Activated T-cell treated with anti-CD3 and anti-CD28 coated beads, Interleukin-2, amount 50 U/mL, for 4 hours (primary cell): ENCODE results near the gene SLC35F5. TPM values are rescaled to one million over a fixed set of nuclear protein-coding genes. Genes with fewer than 3 reads are reported as not detected.
"Not testable (repeated sequence)": the region's sequence is repeated elsewhere in the genome, so short reads cannot be mapped to it uniquely, and the experiment has no call there.

ENCODE experiments used
- ATAC-seq, 2 donors: fragments of 200-7000 bp; cut with Tn5 transposase; one replicate each; pipeline ENCODE4 v1.10.0; 2021
- DNase-seq: peaks from one replicate; pipeline ENCODE4 v3.0.0-alpha.2; 2020
- H3K27me3 Mint-ChIP-seq: one replicate; pipeline ENCODE4 v1.8.0; 2021; ENCODE audit warnings: low read depth, mixed read lengths
- H3K36me3 Mint-ChIP-seq: one replicate; pipeline ENCODE4 v1.8.0; 2022; ENCODE audit warnings: mixed read lengths; ENCODE audit not compliant: insufficient read depth
- H3K4me1 Mint-ChIP-seq: one replicate; pipeline ENCODE4 v1.8.0; 2021; ENCODE audit warnings: low read depth, mixed read lengths
- H3K4me3 Mint-ChIP-seq: one replicate; pipeline ENCODE4 v1.8.0; 2021; ENCODE audit warnings: mild to moderate bottlenecking, moderate library complexity, mixed read lengths
- H3K9me3 Mint-ChIP-seq: one replicate; pipeline ENCODE4 v1.8.0; 2021; ENCODE audit warnings: mixed read lengths
- total RNA-seq, 3 donors: library from RNA; stranded (reverse); gene quantifications; one replicate each; pipeline ENCODE4 v1.2.1, GENCODE V29; 2021

Gene SLC35F5
- total RNA-seq, 3 donors from 2014 or later, result 14.4 to 18.6 (median 15.6) TPM

DNA sequence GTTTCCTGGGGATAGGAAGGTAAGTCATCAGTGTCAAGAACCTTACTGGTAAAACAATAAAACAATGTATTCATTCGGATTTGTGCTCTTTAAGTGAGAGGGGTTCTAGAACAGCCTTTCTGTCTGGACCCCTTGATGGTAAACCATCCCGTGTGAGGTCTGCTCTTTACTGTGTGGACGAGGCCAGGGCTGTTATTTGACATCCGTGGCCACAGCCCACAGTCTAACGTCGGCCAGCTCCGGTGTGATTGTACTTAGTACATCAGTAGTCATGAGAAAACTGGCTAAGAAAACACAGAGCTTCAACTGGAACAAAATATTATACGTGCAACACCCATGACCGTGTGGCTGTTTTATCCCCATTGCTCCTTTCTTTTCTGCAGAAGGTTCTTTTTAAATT, 62.0 kb downstream of the SLC35F5 start:
- H3K4me1 Mint-ChIP-seq, result peaks cover 41% of the 10 kb centered on the region

DNA sequence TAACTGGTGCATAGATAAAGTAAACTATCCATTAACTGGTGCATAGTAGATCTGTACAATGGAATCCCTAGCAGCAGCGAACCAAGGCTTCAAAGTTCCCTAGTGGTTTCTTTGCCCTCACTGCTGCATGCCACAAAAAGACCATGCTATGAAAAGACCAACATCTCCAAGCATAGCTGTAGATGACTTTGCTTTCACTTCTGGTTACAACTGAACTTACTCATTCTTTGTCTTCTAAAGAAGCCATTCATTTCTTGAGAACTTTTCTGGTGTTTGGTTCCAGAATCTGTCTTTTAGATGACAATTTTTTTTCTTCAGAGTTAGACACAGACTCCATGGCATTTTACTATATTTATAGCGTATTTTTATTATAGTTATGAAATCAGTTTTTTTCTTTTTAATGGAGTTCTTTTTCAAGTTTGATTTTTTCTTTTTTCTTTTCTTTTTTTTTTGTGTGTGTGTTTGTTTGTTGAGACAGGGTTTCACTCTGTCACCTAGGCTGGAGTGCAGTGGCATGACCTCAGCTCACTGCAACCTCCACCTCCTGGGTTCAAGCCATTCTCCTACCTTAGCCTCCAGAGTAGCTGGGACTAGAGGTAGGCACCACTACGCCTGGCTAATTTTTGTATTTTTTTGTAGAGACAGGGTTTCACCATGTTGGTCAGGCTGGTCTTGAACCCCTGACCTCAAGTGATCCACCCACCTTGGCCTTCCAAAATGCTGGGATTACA, 63.6 kb downstream of the SLC35F5 start:
- H3K4me1 Mint-ChIP-seq, result peaks cover 33% of the 10 kb centered on the region
- no peaks in the 10 kb centered on the region for H3K27me3 Mint-ChIP-seq
- no peaks in the 10 kb centered on the region for H3K9me3 Mint-ChIP-seq
- H3K36me3 Mint-ChIP-seq, result no peaks in the 10 kb centered on the region
- peak overlapping the region; percentile 76 for H3K4me3 Mint-ChIP-seq
- DNase-seq (no peak), ATAC-seq (peak; percentile 90 to 94)

More for the DNA sequence above, 62.0 kb downstream of the SLC35F5 start:
- H3K27me3 Mint-ChIP-seq, result no peaks in the 10 kb centered on the region
- H3K36me3 Mint-ChIP-seq, result no peaks in the 10 kb centered on the region
- H3K4me3 Mint-ChIP-seq, result no peak overlapping the region
- H3K9me3 Mint-ChIP-seq, result no peaks in the 10 kb centered on the region
- DNase-seq, result no peak
- no peak for ATAC-seq

DNA sequence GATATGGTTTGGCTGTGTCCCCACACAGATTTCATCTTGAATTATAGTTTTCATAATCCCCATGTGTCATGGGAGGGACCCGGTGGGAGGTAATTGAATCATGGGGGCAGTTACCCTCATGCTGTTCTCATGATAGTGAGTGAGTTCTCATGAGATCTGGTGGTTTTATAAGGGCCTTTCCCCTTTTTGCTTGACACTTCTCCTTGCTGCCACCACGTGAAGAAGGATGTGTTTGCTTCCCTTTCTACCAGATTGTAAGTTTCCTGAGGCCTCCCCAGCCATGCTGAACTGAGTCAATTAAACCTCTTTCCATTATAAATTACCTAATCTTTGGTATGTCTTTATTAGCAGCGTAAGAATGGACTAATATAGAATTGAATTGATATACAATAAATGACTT, 65.6 kb downstream of the SLC35F5 start:
- ATAC-seq, DNase-seq, H3K4me3 Mint-ChIP-seq, H3K27me3 Mint-ChIP-seq, H3K36me3 Mint-ChIP-seq, H3K9me3 Mint-ChIP-seq: not testable (repeated sequence)
- H3K4me1 Mint-ChIP-seq, result peaks cover 33% of the 10 kb centered on the region

- H3K36me3 Mint-ChIP-seq, result no peaks in the 10 kb centered on the region
- ATAC-seq (no peak), DNase-seq (no peak)
- peaks cover 6% of the 10 kb centered on the region for H3K4me1 Mint-ChIP-seq
- H3K27me3 Mint-ChIP-seq, result no peaks in the 10 kb centered on the region
- no peak overlapping the region for H3K4me3 Mint-ChIP-seq
- H3K9me3 Mint-ChIP-seq, result no peaks in the 10 kb centered on the region
These were observed 69.9 kb downstream of the SLC35F5 start for GRCh38 chr2:113686537-113686936.

DNA sequence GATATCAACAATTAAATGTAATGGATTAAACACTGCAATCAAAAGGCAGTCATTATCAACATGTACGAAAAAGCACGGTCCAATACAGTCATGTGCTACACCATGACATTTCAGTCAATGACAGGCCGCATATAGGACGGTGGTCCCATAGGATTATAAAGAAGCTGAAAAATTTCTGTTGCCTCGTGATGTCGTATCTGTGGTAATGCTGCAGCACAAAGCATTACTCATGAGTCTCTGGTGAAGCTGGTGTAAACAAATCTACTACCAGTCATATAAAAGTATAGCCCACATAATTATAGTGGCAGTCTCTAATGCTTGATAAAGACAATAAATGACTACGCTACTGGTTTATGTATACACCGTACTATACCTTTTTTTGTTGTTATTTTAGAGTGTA, 71.0 kb downstream of the SLC35F5 start:
- no peak for ATAC-seq
- Mint-ChIP-seq H3K9me3 (no peaks in the 10 kb centered on the region), H3K4me1 (peaks cover 1% of the 10 kb centered on the region), H3K4me3 (no peak overlapping the region), H3K36me3 (no peaks in the 10 kb centered on the region), H3K27me3 (no peaks in the 10 kb centered on the region)
- no peak for DNase-seq

DNA sequence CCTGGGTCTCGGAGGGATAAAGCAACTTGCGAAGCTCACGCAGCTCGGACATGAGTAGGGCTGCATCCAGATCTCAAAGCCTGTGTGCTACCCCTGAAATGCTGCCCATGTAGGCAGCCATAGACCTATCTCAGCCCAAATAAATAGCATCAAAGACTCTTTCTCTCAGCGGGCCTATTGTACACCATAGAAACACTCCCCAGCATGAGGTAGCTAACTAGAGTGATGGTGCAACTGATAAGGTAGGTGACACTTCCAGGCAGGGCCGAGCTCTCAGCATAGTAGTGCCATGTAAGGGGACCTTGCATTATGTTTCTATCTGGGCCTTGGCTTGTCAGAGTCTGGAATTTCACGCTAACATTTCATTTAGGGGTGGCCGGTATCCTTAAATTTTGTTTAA, 77.0 kb downstream of the SLC35F5 start:
- Mint-ChIP-seq H3K4me3 (no peak overlapping the region), H3K36me3 (no peaks in the 10 kb centered on the region), H3K4me1 (peaks cover 2% of the 10 kb centered on the region), H3K9me3 (no peaks in the 10 kb centered on the region), H3K27me3 (no peaks in the 10 kb centered on the region)
- DNase-seq (no peak), ATAC-seq (no peak)

DNA sequence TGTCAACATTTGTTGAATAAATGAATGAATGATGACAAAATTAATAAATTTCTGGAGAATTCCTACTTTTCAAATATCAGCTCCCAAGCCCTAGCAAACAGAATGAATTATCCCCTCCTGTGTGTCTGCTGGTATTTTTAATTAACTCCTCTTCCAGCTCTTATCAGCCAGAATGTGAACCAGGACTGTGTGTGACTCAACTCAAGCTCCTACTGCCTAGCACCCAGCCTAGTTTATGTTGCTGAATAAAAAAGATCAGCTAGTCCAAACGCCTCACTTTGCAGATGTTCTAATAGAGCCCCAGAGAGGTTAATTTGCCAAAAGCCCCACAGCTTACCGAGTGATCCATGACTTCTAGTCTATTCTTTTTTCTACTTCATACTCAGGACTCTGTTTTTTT, 79.1 kb downstream of the SLC35F5 start:
- no peak for DNase-seq
- H3K36me3 Mint-ChIP-seq, result no peaks in the 10 kb centered on the region
- H3K4me1 Mint-ChIP-seq, result peaks cover 2% of the 10 kb centered on the region
- H3K9me3 Mint-ChIP-seq, result no peaks in the 10 kb centered on the region
- no peak overlapping the region for H3K4me3 Mint-ChIP-seq
- no peaks in the 10 kb centered on the region for H3K27me3 Mint-ChIP-seq
- no peak for ATAC-seq

- ATAC-seq (no peak), DNase-seq (no peak)
- Mint-ChIP-seq H3K4me1 (peaks cover 2% of the 10 kb centered on the region), H3K4me3 (no peak overlapping the region), H3K9me3 (no peaks in the 10 kb centered on the region), H3K27me3 (no peaks in the 10 kb centered on the region), H3K36me3 (no peaks in the 10 kb centered on the region)
These were observed 79.7 kb downstream of the SLC35F5 start for GRCh38 chr2:113676623-113677266.

DNA sequence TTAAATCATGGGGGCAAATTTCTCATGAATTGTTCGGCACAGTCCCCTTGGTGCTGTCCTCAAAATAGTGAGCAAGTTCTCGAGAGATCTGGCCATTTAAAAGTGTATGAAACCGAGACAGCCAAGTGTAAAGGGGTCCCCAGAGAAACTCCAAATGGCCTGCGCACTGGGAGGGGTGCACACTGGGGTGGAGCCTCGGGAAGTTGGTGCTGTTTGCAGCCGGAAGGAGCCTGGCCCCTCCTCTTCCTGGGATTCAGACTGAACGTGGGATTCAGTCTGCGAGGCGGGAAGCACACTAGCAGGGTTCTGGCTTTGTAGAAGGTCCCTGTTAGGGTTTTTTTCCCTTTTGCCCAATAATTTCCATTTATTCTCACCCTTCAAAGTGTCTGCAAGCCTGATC, 80.6 kb downstream of the SLC35F5 start:
- ATAC-seq (no peak), DNase-seq (no peak)
- Mint-ChIP-seq H3K4me1 (peaks cover 2% of the 10 kb centered on the region), H3K9me3 (no peaks in the 10 kb centered on the region), H3K4me3 (no peak overlapping the region), H3K27me3 (no peaks in the 10 kb centered on the region), H3K36me3 (no peaks in the 10 kb centered on the region)

DNA sequence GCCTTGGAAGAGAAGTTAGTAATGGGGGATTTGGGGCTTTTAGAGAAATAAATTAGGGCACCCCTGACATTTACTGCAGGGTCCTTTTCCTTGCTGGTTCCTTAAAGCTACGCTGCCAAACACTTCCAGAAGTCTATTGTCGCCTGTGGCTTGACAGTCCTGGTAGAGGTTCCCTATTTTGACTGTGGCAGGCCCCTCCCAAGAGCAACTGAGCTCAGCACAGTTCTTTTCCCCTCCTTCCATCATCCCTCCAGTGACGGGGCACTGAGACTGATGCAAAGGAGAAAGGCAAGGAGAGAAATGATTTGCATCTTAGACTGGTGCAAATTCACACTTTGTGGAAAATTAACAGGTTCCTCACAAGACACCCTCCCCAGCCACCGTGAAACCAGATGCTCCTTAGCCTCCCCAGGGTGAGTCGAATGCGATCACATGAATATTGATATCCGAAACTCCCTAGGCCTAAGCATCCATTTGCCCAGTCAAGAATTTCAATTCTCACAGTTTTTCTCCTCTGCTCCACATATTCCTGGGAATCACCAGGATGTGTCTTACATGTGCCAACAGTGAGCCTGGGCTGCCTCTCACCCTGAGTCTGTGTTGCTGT, 84.0 kb downstream of the SLC35F5 start:
- no peak for ATAC-seq
- no peaks in the 10 kb centered on the region for H3K36me3 Mint-ChIP-seq
- H3K9me3 Mint-ChIP-seq, result no peaks in the 10 kb centered on the region

GRCh38 chr2:113669013-113669412, 87.4 kb downstream of the SLC35F5 start:
- H3K4me1 Mint-ChIP-seq, H3K4me3 Mint-ChIP-seq, H3K9me3 Mint-ChIP-seq, H3K36me3 Mint-ChIP-seq, DNase-seq, H3K27me3 Mint-ChIP-seq, ATAC-seq: not testable (repeated sequence)

More for the DNA sequence above, 84.0 kb downstream of the SLC35F5 start:
- no peaks in the 10 kb centered on the region for H3K27me3 Mint-ChIP-seq
- no peaks in the 10 kb centered on the region for H3K4me1 Mint-ChIP-seq
- DNase-seq, result no peak
- H3K4me3 Mint-ChIP-seq, result no peak overlapping the region

DNA sequence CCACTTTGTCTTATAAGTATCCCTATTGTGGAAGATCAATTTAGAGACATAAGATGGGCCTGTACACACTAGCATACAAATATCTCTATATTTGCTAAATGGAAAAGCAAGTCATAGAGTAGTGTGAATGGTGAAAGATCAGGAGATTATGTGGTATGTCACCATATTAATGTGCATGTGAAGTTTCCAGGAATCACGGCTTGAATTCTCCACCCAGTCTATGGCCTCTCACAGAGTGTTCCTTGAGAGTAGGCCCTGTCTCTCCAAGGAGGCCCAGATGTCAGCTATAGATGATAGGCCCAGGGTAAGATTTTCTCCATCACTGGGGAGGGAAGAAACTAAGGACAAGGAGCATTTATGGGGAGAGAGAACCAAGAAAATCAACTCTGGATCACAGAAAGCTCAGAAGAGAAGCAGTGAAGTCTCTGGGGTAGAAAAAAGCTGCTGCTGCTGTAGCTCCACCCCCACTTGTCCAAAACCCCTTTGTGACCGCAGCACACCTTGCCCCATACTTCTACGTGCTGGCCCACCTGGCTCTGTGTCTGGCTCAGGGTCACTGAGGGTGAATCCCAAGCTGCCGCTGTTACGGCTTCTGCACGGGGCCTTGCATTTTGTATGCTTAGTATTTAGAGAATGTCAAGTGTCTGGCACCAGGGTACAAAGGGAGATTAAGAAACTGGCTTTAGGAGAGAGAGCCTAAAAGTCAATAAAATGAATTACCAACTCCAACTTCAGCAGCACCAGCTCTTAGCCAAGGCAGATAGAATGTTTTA, 91.5 kb downstream of the SLC35F5 start:
- H3K4me3 Mint-ChIP-seq, H3K9me3 Mint-ChIP-seq, H3K4me1 Mint-ChIP-seq, DNase-seq, H3K36me3 Mint-ChIP-seq, H3K27me3 Mint-ChIP-seq, ATAC-seq: not testable (repeated sequence)

DNA sequence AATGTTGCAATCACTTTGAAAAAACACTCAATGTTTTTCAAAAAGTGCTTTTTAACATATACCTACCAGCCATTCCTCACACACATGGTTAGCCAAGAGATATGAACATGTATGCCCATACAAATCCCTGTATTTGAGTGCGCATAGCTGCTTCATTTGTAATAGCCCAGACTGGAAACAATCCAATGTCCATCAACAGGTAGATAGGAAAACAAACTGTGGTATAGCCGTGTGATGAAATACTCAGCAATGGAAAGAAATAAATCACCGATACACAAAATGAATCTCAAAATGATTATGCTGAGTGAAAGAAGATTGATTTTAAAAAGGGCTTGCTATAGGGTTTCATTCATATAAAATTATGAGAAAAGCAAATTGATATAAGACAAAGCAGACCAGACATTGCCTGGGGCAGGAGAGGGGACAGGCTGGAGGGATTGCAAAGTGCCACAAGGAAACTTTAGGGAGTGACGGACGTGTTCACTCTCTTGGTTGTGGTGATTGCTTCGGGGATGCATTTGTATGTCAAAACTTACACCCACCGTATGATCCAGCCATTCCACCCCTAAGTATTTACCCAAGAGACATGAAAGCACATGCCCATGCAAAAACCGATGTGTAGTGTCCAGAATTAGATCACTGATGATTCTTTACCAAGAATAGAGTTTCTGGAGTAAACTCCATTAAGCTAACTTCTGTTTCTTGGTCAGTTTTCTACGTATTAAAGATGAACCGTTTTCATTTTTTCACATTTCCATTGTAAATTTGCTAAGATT, 93.0 kb downstream of the SLC35F5 start:
- H3K4me1 Mint-ChIP-seq, ATAC-seq, DNase-seq, H3K36me3 Mint-ChIP-seq, H3K9me3 Mint-ChIP-seq, H3K27me3 Mint-ChIP-seq, H3K4me3 Mint-ChIP-seq: not testable (repeated sequence)
